ENCODE data around the gene PTBP3.
"Not testable (repeated sequence)": the region's sequence is repeated elsewhere in the genome, so short reads cannot be mapped to it uniquely, and the experiment has no call there.

The PTBP3 gene

DNA sequence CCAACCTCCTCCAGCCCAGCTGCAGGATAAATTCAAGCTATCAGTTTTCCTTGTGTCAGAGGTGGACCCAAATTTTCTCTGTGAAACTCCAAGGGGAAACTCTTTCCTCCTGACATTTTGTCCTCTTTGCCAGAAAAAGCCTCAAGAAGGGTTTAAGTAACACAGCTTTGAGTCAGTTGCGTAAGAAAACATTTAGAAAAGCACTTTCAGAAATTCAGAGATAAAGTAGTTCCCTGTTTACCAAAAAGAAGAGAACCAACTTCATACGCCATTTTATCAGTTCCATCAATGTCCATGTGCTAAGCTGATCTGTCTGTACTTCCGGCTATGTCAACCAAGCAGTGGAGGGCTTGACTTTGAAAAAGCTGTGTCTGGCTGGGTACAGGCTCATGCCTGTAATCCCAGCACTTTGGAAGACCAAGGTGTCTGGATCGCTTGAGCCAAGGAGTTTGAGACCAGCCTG lies 138.4 kb downstream of the PTBP3 start:
- DNase-seq, result no peak

DNA sequence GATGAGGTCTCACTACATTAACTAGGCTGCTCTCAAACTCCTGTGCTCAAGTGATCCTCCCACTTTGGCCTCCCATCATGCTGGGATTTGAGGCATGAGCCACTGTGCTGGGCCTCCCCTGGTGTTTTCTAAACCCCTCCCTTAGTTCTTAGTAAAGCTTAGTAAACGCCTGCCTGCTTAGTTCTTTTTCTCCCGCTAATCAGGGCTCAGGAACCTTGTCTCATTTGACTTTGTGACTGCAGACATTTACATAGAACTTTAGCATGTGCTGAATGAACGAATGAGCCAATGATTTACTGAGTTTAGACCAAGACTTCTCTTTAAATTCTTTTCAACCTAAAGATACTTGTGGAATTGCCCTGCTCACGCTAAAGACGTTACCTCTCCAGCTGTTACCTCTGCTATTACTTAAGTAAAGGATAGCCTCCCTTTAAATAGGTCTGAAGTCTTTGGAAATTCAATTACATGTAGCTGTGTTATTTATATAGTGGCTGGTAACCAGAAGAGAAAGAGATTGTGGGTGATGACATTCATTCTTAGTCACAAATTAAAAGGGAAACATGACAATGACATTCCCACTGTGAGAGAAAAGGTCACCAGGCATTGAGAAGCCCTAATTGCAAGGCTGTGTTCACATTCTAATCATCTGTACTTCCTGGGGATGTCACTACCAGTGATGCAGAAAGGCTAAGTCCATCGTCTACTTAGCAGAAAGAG lies 139.7 kb downstream of the PTBP3 start:
- no peak for DNase-seq

DNA sequence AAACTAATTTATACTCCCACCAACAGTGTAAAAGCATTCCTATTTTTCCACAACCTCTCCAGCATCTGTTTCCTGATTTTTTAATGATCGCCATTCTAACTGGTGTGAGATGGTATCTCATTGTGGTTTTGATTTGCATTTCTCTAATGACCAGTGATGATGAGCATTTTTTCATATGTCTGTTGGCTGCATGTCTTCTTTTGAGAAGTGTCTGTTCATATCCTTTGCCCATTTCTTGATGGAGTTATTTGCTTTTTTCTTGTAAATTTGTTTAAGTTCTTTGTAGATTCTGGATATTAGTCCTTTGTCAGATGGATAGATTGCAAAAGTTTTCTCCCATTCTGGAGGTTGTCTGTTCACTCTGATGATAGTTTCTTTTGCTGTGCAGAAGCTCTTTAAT lies 143.1 kb downstream of the PTBP3 start:
- DNase-seq, result not testable (repeated sequence)

DNA sequence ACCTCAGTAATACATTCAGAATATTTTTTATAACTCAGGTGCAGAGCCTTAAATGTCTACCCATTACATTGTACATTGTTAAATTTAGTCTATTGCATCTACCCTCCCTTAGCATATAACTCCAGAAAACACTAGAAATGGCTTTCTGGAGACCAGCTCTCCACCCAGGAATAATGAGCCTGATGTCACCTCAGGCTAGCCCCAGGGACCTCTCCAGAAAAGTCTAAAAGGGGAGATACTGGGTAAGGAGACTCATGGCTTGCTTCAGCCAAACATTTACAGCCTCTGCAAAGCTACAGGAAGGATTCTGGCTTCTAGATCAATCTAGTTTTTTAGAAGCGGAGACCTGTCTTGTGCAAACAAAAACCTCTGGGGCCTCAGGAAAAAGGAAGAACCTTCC lies 144.5 kb downstream of the PTBP3 start:
- no peak for DNase-seq

DNA sequence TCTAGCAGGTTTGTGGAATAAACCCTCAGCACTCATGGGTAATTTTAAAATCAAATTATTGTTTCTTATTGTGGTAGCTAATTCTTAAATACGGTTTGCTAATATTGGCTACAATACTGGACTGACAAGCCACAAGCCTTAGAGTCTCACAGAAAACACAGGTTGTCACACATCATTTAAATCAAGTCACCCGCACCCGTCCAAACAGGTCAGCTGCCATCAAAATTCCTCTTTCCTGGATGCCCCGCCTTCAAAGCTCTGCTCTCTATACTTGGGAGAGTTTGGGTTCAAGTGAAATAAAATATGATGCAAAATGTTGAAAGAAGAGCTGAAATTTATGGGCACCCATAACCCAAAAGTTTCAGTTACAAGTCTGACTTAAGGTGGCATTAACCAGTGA lies 146.0 kb downstream of the PTBP3 start:
- DNase-seq, result no peak

DNA sequence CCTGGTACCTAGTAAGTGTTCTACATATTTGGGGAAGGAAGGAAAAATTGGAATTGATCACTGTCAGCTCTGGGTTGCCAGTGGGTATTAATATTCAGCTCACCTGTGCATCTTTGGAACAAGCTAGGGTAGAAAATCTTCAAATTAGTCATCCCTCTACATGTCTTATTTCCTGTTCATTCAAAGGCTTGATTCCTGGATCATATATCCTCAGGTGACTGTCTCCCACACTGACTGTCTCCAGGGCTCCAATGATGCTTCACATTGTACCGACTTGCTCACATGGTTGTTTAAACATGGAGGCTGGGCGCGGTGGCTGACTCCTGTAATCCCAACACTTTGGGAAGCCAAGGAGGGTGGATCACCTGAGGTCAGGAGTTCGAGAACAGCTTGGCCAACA lies 146.7 kb downstream of the PTBP3 start:
- DNase-seq, result no peak

DNA sequence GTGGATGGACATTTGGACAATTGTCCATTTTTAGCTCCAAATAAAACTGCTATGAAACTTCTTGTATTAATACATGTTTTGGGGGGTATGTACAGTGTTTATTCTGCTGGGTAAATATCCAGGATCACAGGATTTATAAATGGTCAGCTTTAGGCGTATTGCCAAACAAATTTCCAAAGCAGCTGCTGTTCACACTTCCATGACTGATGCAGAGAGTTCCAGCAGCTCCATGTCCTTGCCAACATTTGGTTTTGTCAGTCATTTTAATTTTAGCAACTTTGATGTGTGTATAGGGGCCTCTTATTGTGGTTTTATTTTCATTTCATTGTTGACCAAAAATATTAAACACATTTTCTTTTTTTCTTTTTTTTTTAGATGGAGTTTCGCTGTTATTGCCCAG lies 148.5 kb downstream of the PTBP3 start:
- no peak for DNase-seq

DNA sequence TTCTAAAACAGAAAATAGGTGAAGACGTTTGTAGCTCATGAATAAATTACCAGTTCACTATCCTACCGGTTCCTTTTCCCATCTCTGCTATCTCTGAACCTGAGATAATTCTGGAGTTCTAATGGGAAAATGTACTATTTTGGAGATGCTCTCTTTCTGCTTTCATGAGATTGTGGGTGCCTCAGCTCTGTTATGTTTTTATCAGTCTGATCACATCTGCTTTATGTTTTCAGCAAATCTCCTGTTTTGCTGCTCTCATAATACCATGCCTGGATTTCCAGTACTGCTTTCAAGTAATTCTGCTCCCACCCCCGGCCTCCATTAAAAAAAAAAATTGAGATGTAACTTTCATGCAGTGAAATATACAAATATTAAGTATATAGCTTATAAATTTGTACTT lies 149.2 kb downstream of the PTBP3 start:
- no peak for DNase-seq

DNA sequence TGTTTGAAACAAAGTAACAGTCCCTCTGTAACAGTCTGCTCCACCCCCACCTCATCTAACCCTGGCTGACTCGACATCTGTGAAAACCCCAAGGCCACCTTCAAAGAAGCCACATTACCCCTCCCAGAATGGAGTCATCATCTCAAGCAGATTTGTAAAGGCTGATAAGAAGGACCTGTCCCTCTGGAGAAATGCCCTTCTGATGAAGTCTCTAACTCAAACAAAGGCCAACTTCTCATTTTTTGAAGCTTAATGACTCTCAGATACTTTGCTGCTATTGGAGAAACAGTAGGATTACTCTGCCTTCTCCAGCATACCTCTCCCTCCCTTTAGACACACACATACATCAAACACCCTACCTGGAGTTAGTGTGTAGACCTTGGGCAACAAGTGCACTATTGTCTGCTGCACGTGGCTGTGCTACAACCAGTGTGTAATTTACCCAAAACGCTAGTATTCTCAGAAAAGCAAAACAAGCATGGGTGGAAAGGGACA lies 153.0 kb downstream of the PTBP3 start:
- peak; percentile 35 for DNase-seq

DNA sequence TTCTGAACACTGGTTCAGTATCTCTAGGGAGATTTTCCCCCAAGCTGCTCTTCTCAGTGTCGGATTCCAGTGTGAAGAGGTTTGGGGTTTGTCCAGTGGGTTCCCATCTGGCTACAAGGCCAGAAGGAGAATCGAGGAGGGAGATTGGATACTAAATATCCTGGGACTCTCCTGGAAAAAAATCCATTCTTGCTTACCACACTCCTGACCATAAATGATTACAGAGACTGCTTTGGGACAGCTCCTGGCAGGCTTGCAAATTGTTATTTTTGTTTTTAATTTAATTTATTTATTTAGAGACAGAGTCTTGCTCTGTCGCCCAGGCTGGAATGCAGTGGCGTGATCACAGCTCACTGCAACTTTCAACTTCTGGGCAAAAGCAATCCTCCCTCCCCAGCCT lies 153.6 kb downstream of the PTBP3 start:
- DNase-seq, result peak; percentile 9

DNA sequence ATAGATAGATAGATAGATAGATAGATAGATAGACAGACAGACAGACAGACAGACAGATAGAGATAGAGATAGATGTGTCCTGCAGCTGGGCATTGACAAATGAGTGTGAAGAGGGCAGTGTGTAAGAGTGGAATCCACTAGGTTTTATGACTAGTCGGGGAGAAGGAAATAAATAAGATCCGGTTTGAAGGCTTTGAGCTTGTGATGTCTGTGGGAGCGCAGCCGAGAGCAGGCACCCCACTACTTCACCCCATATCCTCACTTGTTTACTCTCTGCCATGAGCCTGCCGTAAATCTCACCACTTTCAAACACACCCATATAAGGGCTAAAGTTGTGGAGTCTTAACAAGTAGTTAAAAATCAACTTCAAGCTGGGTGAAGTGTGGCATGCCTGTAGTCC lies 156.9 kb downstream of the PTBP3 start:
- no peak for DNase-seq

DNA sequence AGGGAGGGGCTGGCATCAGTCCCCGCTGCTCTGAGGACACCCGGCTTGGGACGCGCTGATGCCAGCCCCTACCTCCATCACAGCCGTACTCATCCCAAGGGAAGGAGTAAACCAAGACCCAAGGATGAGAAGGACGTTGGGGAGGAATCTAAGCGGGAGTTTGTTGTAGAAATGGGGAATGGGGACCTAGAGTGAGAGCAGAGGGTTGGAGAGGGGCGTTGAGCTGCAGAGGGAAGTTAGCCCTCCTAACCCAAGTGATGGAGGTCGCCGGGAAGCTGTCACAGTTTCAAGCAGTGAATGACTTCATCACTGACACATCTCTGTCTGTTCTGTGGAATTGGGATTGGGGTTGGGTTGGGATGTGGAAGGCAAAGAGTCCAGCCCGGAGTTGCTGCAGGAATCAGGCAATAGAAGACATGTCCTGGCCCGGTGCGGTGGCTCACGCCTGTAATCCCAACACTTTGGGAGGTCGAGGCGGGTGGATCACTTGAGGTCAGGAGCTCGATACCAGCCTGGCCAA lies 157.6 kb downstream of the PTBP3 start:
- DNase-seq, result no peak

DNA sequence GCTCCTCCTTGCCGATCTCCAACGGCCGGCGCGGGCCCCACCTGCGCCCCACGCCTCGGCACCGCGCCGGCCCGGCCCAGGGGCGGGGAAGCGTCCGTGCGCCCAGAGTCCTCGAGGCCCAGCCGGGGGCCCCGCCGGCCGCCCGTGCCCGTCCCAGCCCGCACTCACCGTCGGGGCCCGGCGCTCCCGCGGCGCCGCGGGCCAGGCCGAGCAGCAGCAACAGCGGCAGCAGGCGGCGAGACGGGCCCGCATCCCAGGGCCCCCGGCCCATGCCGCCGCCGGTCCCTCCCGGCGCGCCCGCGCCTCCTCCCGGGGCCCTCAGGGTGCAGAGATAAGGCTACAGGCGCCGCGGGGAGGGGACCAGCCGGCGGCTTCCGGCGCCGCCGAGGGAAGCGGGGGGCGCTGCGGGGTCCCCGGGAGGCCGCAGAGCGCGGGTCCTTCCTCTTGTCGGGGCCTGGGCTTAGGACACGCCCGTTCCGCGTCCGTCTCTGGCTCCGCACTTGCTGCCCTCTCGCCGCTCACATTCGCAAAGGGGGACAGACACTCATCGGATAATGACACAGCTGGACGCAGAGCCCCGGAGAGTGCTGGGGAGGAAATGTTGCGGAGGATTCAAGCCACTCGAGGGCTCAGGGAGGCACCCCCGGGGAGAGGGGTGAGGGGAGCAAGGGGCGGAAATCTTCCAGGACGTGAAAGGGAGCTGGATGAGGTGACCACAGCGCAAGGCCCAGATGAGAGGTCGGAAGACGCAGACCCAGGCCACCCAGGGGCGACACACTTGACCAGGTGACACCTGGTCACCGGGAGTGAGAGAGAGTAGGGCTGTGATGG lies 158.2 kb downstream of the PTBP3 start, which contains the start of gene SUSD1:
SUSD1 (minus strand) TSS at position 333 of the 831 bp plus-strand sequence; CDS start at position 271, 62 bp downstream.
- DNase-seq, result peak; percentile 33

DNA sequence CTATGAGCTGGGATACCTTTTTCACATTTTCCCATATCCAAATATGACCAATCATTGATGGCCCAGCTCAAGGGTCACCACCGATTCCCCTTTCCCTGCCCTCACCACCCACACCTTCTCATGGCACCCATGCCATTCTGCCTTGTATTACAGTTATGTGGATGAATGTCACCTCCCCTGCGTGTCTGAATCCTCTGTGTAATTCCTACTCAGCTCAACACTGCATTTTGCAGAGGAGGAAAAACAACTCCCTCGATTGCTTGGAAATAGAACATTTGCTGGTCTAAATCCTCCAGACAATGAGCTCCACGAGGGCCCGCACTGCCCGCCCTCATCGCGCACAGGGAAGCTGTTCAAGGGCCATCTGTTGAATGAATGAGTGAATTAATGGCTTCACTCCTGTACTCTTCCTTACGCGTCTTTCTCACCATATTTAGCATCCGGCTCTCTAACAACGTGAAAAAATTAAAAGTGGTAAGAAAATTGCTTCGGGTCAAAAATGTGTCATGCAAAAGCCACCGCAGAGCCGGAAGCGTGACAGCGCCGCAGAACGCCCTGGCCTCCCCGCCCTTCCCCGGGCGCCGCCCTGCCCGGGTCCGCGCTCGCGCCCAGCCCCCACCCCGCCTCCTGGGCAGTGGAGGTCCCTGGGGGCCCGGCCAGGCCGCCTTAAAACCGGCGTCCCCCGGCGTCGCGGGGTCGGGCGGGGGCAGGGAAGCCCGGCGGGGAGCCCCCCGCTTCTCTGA lies 159.0 kb downstream of the PTBP3 start:
- DNase-seq, result peak; percentile 56

DNA sequence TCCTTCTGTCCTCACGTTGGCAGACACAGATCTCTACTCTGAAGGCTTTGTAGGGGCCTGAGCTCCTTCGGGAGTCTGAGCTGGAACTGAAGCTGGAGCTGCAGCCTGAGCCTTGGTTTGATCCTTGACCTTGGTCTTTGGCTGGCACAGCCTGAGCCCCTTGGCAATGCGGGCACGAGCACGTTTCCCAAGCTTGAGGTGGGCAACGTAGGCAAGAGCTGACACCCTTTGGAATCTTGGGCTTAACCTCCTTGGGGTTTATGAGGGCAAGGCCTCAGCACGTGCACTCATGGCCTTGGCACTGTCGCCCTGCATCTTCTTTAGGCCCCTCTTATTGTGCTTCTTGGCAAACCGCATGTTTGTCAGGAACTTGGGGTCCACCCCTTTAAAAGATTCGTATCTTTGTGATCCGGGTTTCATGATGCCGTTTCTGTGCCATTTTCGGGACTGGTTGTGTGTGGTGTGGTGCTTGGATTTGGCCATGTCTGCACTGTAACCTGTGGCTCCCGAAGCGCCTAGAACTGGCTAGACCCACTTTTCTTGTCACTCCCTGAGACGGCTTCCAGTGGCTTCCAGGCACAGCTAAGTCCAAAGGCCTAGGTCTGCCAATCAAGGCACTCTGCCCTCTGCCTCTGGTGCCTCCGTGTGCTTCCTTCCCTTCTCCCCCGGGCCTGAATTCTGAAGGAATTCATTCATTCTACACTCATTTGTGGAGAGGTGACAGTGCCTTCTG lies 159.8 kb downstream of the PTBP3 start:
- no peak for DNase-seq

DNA sequence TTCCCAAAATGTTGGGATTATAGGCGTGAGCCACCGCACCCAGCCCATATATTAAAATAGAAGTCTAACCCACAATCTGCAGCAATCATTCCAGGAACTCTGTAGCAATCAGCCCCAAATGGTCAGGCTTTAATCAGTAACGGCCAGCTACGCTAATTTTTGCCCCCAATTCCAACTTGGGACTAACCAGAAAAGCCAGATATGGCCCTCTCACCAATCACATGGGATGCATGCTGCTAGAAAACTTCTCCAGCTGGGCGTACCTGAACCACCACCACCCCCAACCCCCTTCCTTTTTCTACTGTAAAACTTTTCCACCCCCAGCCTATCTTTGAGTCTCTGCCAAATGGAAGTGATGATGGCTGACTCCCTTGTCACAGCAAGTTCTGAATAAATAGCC lies 162.5 kb downstream of the PTBP3 start:
- no peak for DNase-seq

DNA sequence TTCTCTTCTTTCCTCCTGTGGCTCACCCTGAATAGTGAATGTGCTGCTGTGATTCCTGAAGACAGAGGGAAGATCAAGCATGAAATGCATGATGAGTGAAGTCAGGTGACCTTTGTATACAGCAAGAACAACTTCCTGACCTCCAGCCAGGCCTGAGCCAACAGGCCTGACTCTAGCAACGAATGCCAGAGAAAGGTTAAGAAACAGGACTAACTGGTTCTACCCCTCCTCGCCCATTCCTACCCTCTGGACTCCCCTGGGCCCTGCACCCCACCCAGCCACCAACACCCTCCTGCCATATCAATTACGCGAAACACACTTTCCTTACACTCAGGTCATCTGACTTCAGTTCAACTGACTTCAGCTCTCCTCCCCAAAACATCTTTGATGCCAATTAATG lies 163.2 kb downstream of the PTBP3 start:
- DNase-seq, result no peak

DNA sequence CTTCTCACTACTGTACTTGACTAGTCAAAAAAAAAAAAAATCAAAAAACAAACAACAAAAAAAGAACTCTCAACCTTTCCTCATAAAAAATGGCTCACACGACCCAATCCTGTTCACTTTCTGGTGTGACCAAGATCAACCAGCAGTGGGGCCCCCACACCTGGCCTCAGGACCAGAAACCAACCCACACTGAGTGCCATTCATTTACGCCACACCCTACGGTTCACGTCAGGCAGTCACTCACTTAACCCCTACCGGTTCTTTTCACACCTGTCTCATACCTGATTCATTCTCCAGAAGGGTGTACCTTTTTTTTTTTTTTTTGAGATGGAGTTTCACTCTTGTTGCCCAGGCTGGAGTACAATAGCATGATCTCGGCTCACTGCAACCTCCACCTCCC lies 164.1 kb downstream of the PTBP3 start:
- no peak for DNase-seq

DNA sequence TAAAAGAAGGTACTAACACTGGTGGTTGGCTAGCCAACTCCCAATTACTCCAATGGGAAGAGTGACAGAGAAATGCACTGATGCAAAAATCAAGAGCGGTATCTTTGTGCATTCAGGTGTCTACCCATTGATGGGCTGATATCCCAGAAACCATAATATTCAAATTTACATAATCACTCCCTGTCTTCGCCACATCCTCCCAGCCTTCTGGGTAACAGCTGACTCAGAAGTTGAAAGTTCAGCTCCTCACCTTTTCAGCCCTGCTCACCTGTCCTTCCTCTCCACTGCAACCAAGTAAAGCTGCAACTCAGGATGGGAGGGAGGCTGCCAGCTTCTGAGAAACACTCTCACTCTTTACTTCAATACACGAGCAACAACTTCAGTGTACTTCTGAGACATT lies 165.2 kb downstream of the PTBP3 start:
- no peak for DNase-seq
